ENCODE results near the gene APBA2. TPM values are rescaled to one million over a fixed set of nuclear protein-coding genes. Genes with fewer than 3 reads are reported as not detected.

APBA2 gene
- total RNA-seq, 1 donor from 2014 or later: 35.8 TPM

DNA sequence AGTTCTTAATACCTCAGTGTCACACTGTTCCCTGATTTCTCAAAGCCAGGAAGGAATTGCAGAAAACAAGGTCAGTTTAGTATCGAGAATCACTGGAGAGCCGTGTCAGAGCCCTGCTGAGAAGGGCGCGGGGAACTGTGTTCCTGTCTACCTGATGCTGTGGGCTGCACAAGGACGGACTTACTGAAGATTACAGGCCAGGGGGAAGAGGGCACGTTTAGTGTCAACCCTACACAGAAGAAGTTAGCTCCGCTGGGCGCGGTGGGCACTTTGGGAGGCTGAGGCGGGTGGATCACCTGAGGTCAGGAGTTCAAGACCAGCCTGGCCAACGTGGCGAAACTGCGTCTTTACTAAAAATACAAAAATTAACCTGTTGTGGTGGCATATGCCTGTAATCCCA, 104.1 kb downstream of the APBA2 start:
- H4K20me1 ChIP-seq (ENCODE audit: low read depth): peaks cover 51% of the 10 kb centered on the region
- H3K4me2 ChIP-seq: peak overlapping the region; percentile 1
- no peak overlapping the region for H3K4me3 ChIP-seq
- H3F3A ChIP-seq (ENCODE audit: low read depth): peaks cover 15% of the 10 kb centered on the region
- H3K27me3 ChIP-seq: no peaks in the 10 kb centered on the region
- H3K9me3 Mint-ChIP-seq: no peaks in the 10 kb centered on the region
- no peak overlapping the region for H3K4me3 Mint-ChIP-seq
- no peak overlapping the region for H3K9ac ChIP-seq
- no peak overlapping the region for H3K27ac ChIP-seq
- no peak overlapping the region for H2AFZ ChIP-seq (replicated peaks)
- H3K27me3 Mint-ChIP-seq (ENCODE audit: insufficient read depth, low read depth): peaks cover 5% of the 10 kb centered on the region
- peaks cover 68% of the 10 kb centered on the region for H3K4me1 Mint-ChIP-seq
- peak overlapping the region; percentile 88 for H3K27ac Mint-ChIP-seq
- peaks cover 10% of the 10 kb centered on the region for H3K79me2 ChIP-seq (ENCODE audit: low read depth)
- peaks cover 48% of the 10 kb centered on the region for H3K4me1 ChIP-seq
- peaks cover 5% of the 10 kb centered on the region for H3K36me3 Mint-ChIP-seq
- H3K9me3 ChIP-seq (ENCODE audit: low read depth): no peaks in the 10 kb centered on the region
- TF ChIP-seq EZH2phosphoT487 (IDR thresholded peaks at IDR 0.05): no peak
- TF ChIP-seq EZH2 (IDR thresholded peaks at IDR 0.05): no peak
- TF ChIP-seq, protein P1, sequence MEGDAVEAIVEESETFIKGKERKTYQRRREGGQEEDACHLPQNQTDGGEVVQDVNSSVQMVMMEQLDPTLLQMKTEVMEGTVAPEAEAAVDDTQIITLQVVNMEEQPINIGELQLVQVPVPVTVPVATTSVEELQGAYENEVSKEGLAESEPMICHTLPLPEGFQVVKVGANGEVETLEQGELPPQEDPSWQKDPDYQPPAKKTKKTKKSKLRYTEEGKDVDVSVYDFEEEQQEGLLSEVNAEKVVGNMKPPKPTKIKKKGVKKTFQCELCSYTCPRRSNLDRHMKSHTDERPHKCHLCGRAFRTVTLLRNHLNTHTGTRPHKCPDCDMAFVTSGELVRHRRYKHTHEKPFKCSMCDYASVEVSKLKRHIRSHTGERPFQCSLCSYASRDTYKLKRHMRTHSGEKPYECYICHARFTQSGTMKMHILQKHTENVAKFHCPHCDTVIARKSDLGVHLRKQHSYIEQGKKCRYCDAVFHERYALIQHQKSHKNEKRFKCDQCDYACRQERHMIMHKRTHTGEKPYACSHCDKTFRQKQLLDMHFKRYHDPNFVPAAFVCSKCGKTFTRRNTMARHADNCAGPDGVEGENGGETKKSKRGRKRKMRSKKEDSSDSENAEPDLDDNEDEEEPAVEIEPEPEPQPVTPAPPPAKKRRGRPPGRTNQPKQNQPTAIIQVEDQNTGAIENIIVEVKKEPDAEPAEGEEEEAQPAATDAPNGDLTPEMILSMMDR (IDR thresholded peaks at IDR 0.05): no peak
- no peak for DNase-seq (ENCODE audit: low spot score)
- H3K36me3 ChIP-seq: no peaks in the 10 kb centered on the region

GRCh38 chr15:28990390-28990789, 104.6 kb downstream of the APBA2 start:
- Histone ChIP-seq H3K4me3 (no peak overlapping the region), H4K20me1 (ENCODE audit: low read depth) (peaks cover 54% of the 10 kb centered on the region), H3K9ac (no peak overlapping the region), H3K4me2 (no peak overlapping the region), H3K9me3 (ENCODE audit: low read depth) (no peaks in the 10 kb centered on the region), H3K4me1 (peaks cover 47% of the 10 kb centered on the region), H3K79me2 (ENCODE audit: low read depth) (peaks cover 9% of the 10 kb centered on the region), H2AFZ (replicated peaks) (no peak overlapping the region), H3K27me3 (no peaks in the 10 kb centered on the region), H3K36me3 (no peaks in the 10 kb centered on the region), H3K27ac (no peak overlapping the region), H3F3A (ENCODE audit: low read depth) (peaks cover 14% of the 10 kb centered on the region)
- Mint-ChIP-seq H3K9me3 (no peaks in the 10 kb centered on the region), H3K4me1 (peaks cover 68% of the 10 kb centered on the region), H3K27ac (no peak overlapping the region), H3K27me3 (ENCODE audit: insufficient read depth, low read depth) (peaks cover 5% of the 10 kb centered on the region), H3K36me3 (peaks cover 5% of the 10 kb centered on the region), H3K4me3 (no peak overlapping the region)
- DNase-seq (ENCODE audit: low spot score): no peak
- TF ChIP-seq, protein P1 (IDR thresholded peaks at IDR 0.05): no peak
- TF ChIP-seq EZH2phosphoT487 (IDR thresholded peaks at IDR 0.05) (no peak), EZH2 (IDR thresholded peaks at IDR 0.05) (no peak)

DNA sequence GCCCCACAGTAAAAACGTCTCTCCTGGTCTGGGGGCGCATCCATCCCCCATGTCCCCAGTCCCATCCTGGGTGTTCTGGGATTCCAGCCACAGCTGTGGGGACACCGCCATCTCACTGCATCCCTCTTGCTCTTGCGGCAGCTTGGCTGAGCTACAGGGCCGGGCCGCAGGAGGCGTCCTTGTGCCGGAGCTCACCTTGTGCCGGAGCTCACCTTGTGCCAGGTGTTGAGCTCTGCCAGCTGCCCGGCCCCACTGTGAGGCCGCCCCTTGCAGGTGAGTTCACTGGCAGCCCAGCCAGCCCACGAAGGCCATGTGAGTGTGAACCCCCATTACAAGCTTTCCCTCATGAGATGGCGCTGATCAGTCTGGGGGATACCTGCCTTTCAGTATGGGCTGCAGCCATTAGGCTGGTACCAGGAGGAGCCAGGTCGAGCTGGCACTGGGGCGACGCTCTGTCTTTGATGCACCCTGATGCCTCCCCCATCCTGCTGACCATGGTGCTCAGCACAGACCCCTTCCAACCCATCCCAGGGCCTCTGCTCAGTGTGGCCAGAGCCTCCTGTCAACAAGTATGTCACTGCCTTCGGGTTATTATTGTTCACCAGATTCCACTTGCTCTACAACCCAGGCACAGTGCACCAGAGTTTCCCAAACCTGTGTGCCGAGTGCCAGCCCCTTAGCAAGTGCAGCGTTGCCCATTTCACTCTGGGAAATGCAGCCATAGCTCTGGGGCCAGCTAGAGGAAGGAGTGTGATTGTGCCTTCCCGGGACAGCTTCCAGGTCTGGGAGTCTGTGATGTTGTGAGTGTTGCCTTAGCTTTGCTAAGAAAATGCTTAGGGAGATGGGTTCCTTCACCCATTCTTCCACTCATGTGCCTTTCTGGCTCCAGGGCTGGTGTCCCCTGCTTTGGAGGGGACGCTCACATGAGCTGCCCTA, 105.7 kb downstream of the APBA2 start:
- Mint-ChIP-seq H3K27me3 (ENCODE audit: insufficient read depth, low read depth) (peaks cover 3% of the 10 kb centered on the region), H3K9me3 (no peaks in the 10 kb centered on the region), H3K27ac (peak overlapping the region; percentile 17), H3K4me1 (peaks cover 69% of the 10 kb centered on the region), H3K36me3 (peaks cover 11% of the 10 kb centered on the region), H3K4me3 (no peak overlapping the region)
- no peak for TF ChIP-seq EZH2 (IDR thresholded peaks at IDR 0.05)
- TF ChIP-seq EZH2phosphoT487 (IDR thresholded peaks at IDR 0.05): no peak
- TF ChIP-seq, protein P1 (IDR thresholded peaks at IDR 0.05): no peak
- Histone ChIP-seq H3K4me1 (peaks cover 44% of the 10 kb centered on the region), H4K20me1 (ENCODE audit: low read depth) (peaks cover 56% of the 10 kb centered on the region), H3K36me3 (no peaks in the 10 kb centered on the region), H2AFZ (replicated peaks) (no peak overlapping the region), H3K79me2 (ENCODE audit: low read depth) (no peaks in the 10 kb centered on the region), H3K4me3 (no peak overlapping the region), H3K4me2 (no peak overlapping the region), H3K27me3 (no peaks in the 10 kb centered on the region), H3F3A (ENCODE audit: low read depth) (peaks cover 14% of the 10 kb centered on the region), H3K9me3 (ENCODE audit: low read depth) (no peaks in the 10 kb centered on the region), H3K9ac (no peak overlapping the region), H3K27ac (no peak overlapping the region)
- no peak for DNase-seq (ENCODE audit: low spot score)
